ENCODE results near the gene AXIN1.
"Not testable (repeated sequence)": the region's sequence is repeated elsewhere in the genome, so short reads cannot be mapped to it uniquely, and the experiment has no call there.

Gene AXIN1

DNA sequence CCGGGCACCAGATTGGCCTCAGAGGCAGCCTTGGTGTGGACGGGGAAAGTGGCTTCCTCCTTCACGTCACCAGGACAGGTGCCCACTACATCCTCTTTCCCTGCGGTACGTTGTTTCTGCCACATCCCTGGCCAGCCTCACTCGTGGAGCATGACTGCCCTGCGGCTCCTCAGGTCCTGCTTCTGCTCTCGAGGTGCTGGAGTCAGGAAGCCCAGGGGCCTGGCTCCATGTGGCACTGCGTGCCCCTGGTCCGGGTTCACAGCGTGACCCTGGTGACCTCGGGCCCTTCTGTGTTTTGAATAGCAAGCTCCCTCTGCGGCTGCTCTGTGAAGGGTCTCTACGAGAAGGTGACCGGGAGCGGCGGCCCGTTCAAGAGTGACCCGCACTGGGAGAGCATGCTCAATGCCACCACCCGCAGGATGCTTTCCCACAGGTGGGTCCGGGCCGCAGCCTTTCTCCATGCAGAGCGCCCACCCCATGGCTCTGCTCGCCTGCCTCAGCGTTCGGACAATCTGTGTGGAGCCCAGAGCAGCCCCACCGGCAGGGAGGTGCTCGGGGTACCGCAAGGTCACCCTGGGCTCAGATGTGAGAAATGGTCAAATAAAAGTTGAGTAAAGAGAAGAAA lies 90.3 kb downstream of the AXIN1 start:
- no peak for DNase-seq (ENCODE audit: low read depth)
- no peak overlapping the region for H3K4me3 ChIP-seq (ENCODE audit: low read depth, low read length)

DNA sequence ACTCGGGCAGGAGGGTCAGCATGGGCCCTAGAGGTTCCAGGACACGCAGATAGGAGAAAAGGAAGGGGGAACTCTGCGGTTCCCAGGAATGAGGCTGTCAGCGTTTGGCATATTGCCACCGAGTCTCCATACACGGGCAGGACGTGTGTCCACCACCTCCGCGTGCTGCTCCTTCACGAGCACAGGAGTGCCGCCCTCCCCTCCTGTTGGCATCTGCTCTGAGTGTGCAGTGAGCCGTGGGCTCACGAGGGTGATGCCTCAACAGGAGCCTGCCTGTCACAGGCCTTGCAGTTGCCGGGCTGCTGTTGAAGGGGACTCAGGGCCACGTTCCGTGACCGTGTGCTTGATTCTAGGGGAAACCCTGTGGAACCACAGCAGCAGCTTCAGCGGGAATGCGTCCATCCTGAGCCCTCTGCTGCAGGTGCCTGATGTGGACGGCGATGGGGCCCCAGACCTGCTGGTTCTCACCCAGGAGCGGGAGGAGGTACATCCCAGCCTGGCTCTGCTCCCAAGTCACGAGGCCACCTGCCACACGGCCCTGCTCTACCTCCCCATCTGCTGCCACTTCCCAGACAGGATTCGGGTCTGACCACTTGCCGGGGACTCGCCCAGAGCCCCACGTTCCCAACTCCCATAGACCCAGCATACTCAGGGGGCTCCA lies 91.4 kb downstream of the AXIN1 start:
- no peak overlapping the region for H3K4me3 ChIP-seq (ENCODE audit: low read depth, low read length)

GRCh38 chr16:260326-260725 lies 92.2 kb downstream of the AXIN1 start:
- H3K4me3 ChIP-seq (ENCODE audit: low read depth, low read length), result no peak overlapping the region
- no peak for DNase-seq (ENCODE audit: low read depth)

More for the DNA sequence above, 91.4 kb downstream of the AXIN1 start:
- no peak for DNase-seq (ENCODE audit: low read depth)

GRCh38 chr16:259814-260253 lies 92.7 kb downstream of the AXIN1 start:
- no peak for DNase-seq (ENCODE audit: low read depth)
- no peak overlapping the region for H3K4me3 ChIP-seq (ENCODE audit: low read depth, low read length)

DNA sequence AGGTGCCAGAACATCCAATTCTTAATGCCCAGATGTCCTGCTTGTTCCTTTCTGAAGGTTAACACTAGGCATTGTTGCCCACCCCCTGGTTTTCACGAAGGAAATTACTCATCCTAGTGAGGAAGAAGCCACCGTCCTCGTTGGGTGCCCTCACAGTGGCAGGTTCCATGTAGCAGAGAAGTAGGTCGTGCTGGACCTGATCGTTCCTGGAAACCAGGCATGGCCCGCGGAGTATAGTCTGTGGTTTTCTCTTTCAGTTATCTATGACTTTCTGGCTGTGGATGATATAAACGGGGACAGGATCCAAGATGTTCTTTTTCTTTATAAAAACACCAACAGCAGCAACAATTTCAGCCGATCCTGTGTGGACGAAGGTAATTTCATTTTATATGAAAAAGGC lies 93.3 kb downstream of the AXIN1 start:
- no peak for DNase-seq (ENCODE audit: low read depth)
- H3K4me3 ChIP-seq (ENCODE audit: low read depth, low read length), result no peak overlapping the region

DNA sequence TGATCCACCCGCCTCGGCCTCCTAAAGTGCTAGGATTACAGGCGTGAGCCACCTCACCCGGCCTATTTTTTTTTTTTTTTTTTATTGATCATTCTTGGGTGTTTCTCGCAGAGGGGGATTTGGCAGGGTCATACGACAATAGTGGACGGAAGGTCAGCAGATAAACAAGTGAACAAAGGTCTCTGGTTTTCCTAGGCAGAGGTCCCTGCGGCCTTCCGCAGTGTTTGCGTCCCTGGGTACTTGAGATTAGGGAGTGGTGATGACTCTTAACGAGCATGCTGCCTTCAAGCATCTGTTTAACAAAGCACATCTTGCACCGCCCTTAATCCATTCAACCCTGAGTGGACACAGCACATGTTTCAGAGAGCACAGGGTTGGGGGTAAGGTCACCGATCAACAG lies 94.4 kb downstream of the AXIN1 start:
- not testable (repeated sequence) for H3K4me3 ChIP-seq (ENCODE audit: low read depth, low read length); DNase-seq (ENCODE audit: low read depth)

DNA sequence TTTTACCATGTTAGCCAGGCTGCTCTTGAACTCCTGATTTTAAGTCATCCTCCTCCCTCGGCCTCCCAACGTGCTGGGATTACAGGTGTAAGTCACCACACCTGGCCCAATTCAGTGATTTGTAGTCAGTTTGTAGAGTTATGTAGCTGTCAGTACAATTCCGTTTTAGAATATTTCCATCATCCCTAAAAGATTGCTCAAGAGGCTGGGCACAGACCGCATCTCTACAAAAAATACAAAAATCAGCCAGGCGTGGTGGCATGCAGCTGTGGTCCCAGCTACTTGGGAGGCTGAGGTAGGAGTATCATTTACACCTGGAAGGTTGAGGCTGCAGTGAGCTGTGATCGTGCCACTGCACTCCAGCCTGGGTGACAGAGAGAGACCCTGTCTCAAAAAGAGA lies 97.3 kb downstream of the AXIN1 start:
- no peak overlapping the region for H3K4me3 ChIP-seq (ENCODE audit: low read depth, low read length)
- no peak for DNase-seq (ENCODE audit: low read depth)

DNA sequence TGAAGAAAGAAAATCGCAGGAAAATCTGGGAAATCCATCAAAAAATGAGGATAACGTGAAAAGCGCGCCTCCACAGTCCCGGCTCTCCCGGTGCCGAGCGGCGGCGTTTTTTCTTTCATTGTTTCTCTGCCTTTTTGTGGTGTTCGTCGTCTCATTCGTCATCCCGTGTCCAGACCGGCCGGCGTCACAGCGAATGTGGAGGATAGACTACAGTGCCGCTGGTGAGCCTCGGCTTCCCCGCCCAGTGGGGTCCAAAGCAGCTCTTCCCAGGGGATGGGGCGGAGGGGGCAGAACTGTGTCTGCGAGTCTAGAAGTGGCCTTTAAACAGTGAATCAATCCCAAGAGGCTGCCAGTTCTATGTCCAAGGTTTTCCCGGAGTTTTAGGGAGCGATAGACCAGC lies 98.1 kb downstream of the AXIN1 start:
- no peak for DNase-seq (ENCODE audit: low read depth)
- H3K4me3 ChIP-seq (ENCODE audit: low read depth, low read length), result no peak overlapping the region

GRCh38 chr16:253833-254232 lies 98.7 kb downstream of the AXIN1 start:
- H3K4me3 ChIP-seq (ENCODE audit: low read depth, low read length), result no peak overlapping the region
- DNase-seq (ENCODE audit: low read depth), result no peak

- no peak overlapping the region for H3K4me3 ChIP-seq (ENCODE audit: low read depth, low read length)
- no peak for DNase-seq (ENCODE audit: low read depth)
Measured at GRCh38 chr16:252366-253337, 99.9 kb downstream of the AXIN1 start.

- DNase-seq (ENCODE audit: low read depth), result no peak
Measured at GRCh38 chr16:249431-249830, 103.1 kb downstream of the AXIN1 start.

DNA sequence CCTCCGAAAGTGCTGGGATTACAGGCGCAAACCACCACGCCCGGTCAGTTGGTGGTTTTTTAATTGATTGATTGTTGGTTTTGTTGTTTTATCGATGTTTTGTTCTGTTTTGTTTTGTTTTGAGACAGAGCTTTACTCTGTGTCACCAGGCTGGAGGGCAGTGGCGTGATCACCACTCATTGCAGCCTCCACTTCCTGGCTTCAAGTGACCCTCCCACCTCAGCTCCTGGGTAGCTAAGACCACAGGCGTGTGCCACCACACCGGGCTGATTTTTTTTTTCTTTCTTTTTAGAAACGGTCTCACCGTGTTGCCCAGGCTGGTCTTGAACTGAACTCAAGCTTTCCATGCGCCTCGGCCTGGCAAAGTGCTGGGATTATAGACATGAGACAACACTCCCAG lies 105.5 kb downstream of the AXIN1 start:
- H3K4me3 ChIP-seq (ENCODE audit: low read depth, low read length), result no peak overlapping the region
- no peak for DNase-seq (ENCODE audit: low read depth)

More at GRCh38 chr16:249431-249830, 103.1 kb downstream of the AXIN1 start:
- H3K4me3 ChIP-seq (ENCODE audit: low read depth, low read length), result no peak overlapping the region

DNA sequence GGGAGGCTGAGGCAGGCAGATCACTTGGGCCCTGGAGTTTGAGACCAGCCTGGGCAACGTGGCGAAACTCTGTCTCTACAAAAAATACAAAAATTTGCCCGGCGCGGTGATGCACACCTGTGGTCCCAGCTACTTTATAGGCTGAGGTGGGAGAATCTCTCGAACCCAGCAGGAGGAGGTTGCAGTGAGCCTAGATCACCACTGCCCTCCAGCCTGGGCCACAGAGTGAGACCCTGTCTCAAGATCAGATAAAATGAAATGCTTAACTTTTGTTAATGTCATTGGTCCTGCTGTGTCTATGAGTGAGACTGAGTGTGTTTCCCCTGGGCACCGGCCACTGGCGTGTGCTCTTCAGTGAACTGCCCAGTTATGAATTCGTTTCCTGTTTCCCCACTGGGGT lies 107.4 kb downstream of the AXIN1 start:
- DNase-seq (ENCODE audit: low read depth), result no peak
- H3K4me3 ChIP-seq (ENCODE audit: low read depth, low read length), result no peak overlapping the region

GRCh38 chr16:243348-243747 lies 109.2 kb downstream of the AXIN1 start:
- no peak for DNase-seq (ENCODE audit: low read depth)
- no peak overlapping the region for H3K4me3 ChIP-seq (ENCODE audit: low read depth, low read length)

GRCh38 chr16:242281-242680 lies 110.2 kb downstream of the AXIN1 start:
- H3K4me3 ChIP-seq (ENCODE audit: low read depth, low read length), result no peak overlapping the region
- DNase-seq (ENCODE audit: low read depth), result no peak

GRCh38 chr16:240559-240958 lies 112.0 kb downstream of the AXIN1 start:
- DNase-seq (ENCODE audit: low read depth), result no peak
- no peak overlapping the region for H3K4me3 ChIP-seq (ENCODE audit: low read depth, low read length)

GRCh38 chr16:239948-240277 lies 112.6 kb downstream of the AXIN1 start:
- DNase-seq (ENCODE audit: low read depth), result no peak
- H3K4me3 ChIP-seq (ENCODE audit: low read depth, low read length), result no peak overlapping the region
